A673 (cell line): Measurements from ENCODE around the gene UPP1.

Source experiments
- EZH2 ChIP-seq: fragments of 200-600 bp; sonication (generic); IDR thresholded peaks from 2 replicates; pipeline ENCODE4 v1.6.1; 2017; ENCODE audit warnings: borderline replicate concordance, low read depth, mild to moderate bottlenecking, mixed read lengths, antibody characterized with exemption, low read length; ENCODE audit not compliant: poor library complexity, severe bottlenecking
- TF ChIP-seq, protein P1 (sequence below): fragments of 300-800, 200-600 bp; sonication (generic); conservative IDR thresholded peaks from 2 replicates; pipeline ENCODE4 v1.5.1; 2017; ENCODE audit warnings: low read depth, mild to moderate bottlenecking, antibody characterized with exemption, low read length, moderate library complexity, mixed read lengths

DNA sequence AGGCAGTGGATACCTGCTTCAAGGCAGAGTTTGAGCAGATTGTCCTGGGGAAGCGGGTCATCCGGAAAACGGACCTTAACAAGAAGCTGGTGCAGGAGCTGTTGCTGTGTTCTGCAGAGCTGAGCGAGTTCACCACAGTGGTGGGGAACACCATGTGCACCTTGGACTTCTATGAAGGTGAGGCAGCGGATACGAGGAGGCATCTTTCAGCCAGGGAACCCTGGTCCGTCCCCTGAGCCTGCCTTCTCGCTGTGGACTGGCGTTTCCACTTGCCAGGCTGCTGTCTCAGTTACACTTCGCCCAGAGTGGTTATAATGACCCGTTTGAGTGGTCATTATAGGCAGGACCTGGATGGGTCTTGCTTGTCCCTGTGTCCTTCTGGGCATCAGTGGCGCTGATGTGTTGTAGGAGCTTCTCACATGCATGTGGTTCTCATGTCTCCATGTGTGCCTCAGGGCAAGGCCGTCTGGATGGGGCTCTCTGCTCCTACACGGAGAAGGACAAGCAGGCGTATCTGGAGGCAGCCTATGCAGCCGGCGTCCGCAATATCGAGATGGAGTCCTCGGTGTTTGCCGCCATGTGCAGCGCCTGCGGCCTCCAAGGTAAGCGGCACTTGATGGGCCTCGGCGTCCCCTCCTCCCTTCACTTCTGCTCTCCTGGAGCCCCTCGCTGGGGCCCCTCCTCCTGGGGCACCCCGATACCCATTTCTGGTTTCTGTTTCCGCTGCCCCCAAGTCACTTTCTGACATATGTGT is 18.0 kb downstream of the UPP1 start:
- TF ChIP-seq, protein P1, sequence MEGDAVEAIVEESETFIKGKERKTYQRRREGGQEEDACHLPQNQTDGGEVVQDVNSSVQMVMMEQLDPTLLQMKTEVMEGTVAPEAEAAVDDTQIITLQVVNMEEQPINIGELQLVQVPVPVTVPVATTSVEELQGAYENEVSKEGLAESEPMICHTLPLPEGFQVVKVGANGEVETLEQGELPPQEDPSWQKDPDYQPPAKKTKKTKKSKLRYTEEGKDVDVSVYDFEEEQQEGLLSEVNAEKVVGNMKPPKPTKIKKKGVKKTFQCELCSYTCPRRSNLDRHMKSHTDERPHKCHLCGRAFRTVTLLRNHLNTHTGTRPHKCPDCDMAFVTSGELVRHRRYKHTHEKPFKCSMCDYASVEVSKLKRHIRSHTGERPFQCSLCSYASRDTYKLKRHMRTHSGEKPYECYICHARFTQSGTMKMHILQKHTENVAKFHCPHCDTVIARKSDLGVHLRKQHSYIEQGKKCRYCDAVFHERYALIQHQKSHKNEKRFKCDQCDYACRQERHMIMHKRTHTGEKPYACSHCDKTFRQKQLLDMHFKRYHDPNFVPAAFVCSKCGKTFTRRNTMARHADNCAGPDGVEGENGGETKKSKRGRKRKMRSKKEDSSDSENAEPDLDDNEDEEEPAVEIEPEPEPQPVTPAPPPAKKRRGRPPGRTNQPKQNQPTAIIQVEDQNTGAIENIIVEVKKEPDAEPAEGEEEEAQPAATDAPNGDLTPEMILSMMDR, result no peak
- TF ChIP-seq EZH2, result no peak
